HG03565 (cell line): ENCODE results near the gene AVL9.
A peak's percentile ranks its signal among the peaks of the same experiment; 100 is the strongest.
"Not testable (repeated sequence)": the region's sequence is repeated elsewhere in the genome, so short reads cannot be mapped to it uniquely, and the experiment has no call there.

Source experiments
- ATAC-seq: cut with Tn5 transposase; IDR thresholded peaks from one replicate; pipeline ENCODE4 v1.9.1; 2021; ENCODE audit warnings: mild to moderate bottlenecking, moderate library complexity; ENCODE audit not compliant: unreplicated experiment

Gene AVL9

GRCh38 chr7:32494946-32495297, 367 bp upstream of the AVL9 start:
- peak; percentile 12 for ATAC-seq

GRCh38 chr7:32496052-32496813, 944 bp downstream of the AVL9 start:
- no peak for ATAC-seq

- ATAC-seq, result not testable (repeated sequence)
Measured at GRCh38 chr7:32499755-32500154, 4.5 kb downstream of the AVL9 start.

- not testable (repeated sequence) for ATAC-seq
Measured at GRCh38 chr7:32500216-32500615, 4.9 kb downstream of the AVL9 start.

- ATAC-seq, result peak; percentile 67
Measured at GRCh38 chr7:32500922-32501341, 5.6 kb downstream of the AVL9 start.

- no peak for ATAC-seq
Measured at GRCh38 chr7:32501522-32501921, 6.2 kb downstream of the AVL9 start.

- no peak for ATAC-seq
Measured at GRCh38 chr7:32502728-32503127, 7.4 kb downstream of the AVL9 start.

GRCh38 chr7:32506266-32507054, 11.2 kb downstream of the AVL9 start:
- no peak for ATAC-seq

- no peak for ATAC-seq
Measured at GRCh38 chr7:32507414-32507813, 12.1 kb downstream of the AVL9 start.

GRCh38 chr7:32511791-32512190, 16.5 kb downstream of the AVL9 start:
- ATAC-seq, result no peak

GRCh38 chr7:32513210-32513609, 17.9 kb downstream of the AVL9 start:
- no peak for ATAC-seq

GRCh38 chr7:32515890-32516550, 20.7 kb downstream of the AVL9 start:
- ATAC-seq, result peak; percentile 87

- no peak for ATAC-seq
Measured at GRCh38 chr7:32516551-32517100, 21.3 kb downstream of the AVL9 start.

- no peak for ATAC-seq
Measured at GRCh38 chr7:32518534-32519140, 23.3 kb downstream of the AVL9 start.

GRCh38 chr7:32519763-32520162, 24.5 kb downstream of the AVL9 start:
- ATAC-seq, result no peak

- ATAC-seq, result no peak
Measured at GRCh38 chr7:32522746-32523530, 27.6 kb downstream of the AVL9 start.

GRCh38 chr7:32524631-32525030, 29.3 kb downstream of the AVL9 start:
- ATAC-seq, result no peak

- no peak for ATAC-seq
Measured at GRCh38 chr7:32525839-32526238, 30.6 kb downstream of the AVL9 start.

- ATAC-seq, result no peak
Measured at GRCh38 chr7:32531402-32531801, 36.1 kb downstream of the AVL9 start.

- ATAC-seq, result no peak
Measured at GRCh38 chr7:32532086-32532485, 36.8 kb downstream of the AVL9 start.
